HEK293 (cell line): ENCODE results near the gene FLT4.

Experiments
- CTCF ChIP-seq: fragments of 450-650 bp; formaldehyde crosslinking; IDR thresholded peaks from 2 replicates; pipeline ENCODE4 v1.5.1; 2016; ENCODE audit warnings: missing biosample characterization, missing genetic modification characterization
- KLF9 ChIP-seq: fragments of 450-650 bp; formaldehyde crosslinking; IDR thresholded peaks from 2 replicates; pipeline ENCODE4 v1.5.1; 2016; ENCODE audit warnings: missing biosample characterization, missing genetic modification characterization, low read depth
- OVOL3 ChIP-seq: fragments of 450-650 bp; formaldehyde crosslinking; IDR thresholded peaks from 2 replicates; pipeline ENCODE4 v1.5.1; 2016; ENCODE audit warnings: missing biosample characterization, missing genetic modification characterization
- PRDM4 ChIP-seq: fragments of 450-650 bp; formaldehyde crosslinking; IDR thresholded peaks from 2 replicates; pipeline ENCODE4 v1.5.1; 2017; ENCODE audit warnings: missing biosample characterization, missing genetic modification characterization
- SCRT1 ChIP-seq: fragments of 450-650 bp; formaldehyde crosslinking; IDR thresholded peaks from 2 replicates; pipeline ENCODE4 v1.5.1; 2016; ENCODE audit warnings: missing biosample characterization, missing genetic modification characterization, borderline replicate concordance
- TCF7L2 ChIP-seq: IDR thresholded peaks from 2 replicates; pipeline ENCODE4 v1.6.1; 2011; ENCODE audit warnings: low read depth, mild to moderate bottlenecking, inconsistent platforms, low read length, moderate library complexity, borderline replicate concordance
- ZNF112 ChIP-seq: fragments of 450-650 bp; formaldehyde crosslinking; IDR thresholded peaks from 2 replicates; pipeline ENCODE4 v1.5.0; 2017; ENCODE audit warnings: missing biosample characterization, missing genetic modification characterization
- ZNF114 ChIP-seq: fragments of 450-650 bp; formaldehyde crosslinking; IDR thresholded peaks from 2 replicates; pipeline ENCODE4 v1.5.0; 2017; ENCODE audit warnings: missing biosample characterization, missing genetic modification characterization
- ZNF133 ChIP-seq: fragments of 450-650 bp; formaldehyde crosslinking; IDR thresholded peaks from 2 replicates; pipeline ENCODE4 v1.5.1; 2016; ENCODE audit warnings: missing biosample characterization, missing genetic modification characterization
- ZNF138 ChIP-seq: fragments of 450-650 bp; formaldehyde crosslinking; IDR thresholded peaks from 2 replicates; pipeline ENCODE4 v1.5.1; 2016; ENCODE audit warnings: missing biosample characterization, missing genetic modification characterization, borderline replicate concordance
- ZNF692 ChIP-seq: fragments of 450-650 bp; formaldehyde crosslinking; IDR thresholded peaks from 2 replicates; pipeline ENCODE4 v1.5.1; 2016; ENCODE audit warnings: missing biosample characterization, missing genetic modification characterization
- ZNF76 ChIP-seq: fragments of 450-650 bp; formaldehyde crosslinking; IDR thresholded peaks from 2 replicates; pipeline ENCODE4; 2016; ENCODE audit warnings: low read depth, missing biosample characterization, missing genetic modification characterization, borderline replicate concordance
- ZNF785 ChIP-seq: fragments of 450-650 bp; formaldehyde crosslinking; IDR thresholded peaks from 2 replicates; pipeline ENCODE4 v1.5.1; 2016; ENCODE audit warnings: missing biosample characterization, missing genetic modification characterization

- TF ChIP-seq CTCF (tag by site-specific recombination) (no peak), ZNF138 (tag by site-specific recombination) (no peak), ZNF76 (no peak), PRDM4 (tag by site-specific recombination) (no peak), ZNF112 (tag by site-specific recombination) (no peak), ZNF785 (tag by site-specific recombination) (no peak), ZNF114 (tag by site-specific recombination) (no peak), TCF7L2 (no peak), ZNF133 (tag by site-specific recombination) (no peak), SCRT1 (tag by site-specific recombination) (no peak), KLF9 (tag by site-specific recombination) (no peak), OVOL3 (tag by site-specific recombination) (no peak), ZNF692 (no peak)
Observed at GRCh38 chr5:180613814-180614188, 35.6 kb downstream of the FLT4 start.
